ENCODE data around the gene ABI3BP. TPM values are rescaled to one million over a fixed set of nuclear protein-coding genes. Genes with fewer than 3 reads are reported as not detected.

Gene ABI3BP
- total and polyA plus RNA-seq, 11 donors = 7.8 to 96.6 (median 26.4) TPM

- Histone ChIP-seq H3K4me1 (peaks cover 3 to 53% (median 39%) of the 10 kb centered on the region in 12 donors), H3K27ac (peak overlapping the region; percentile 91 to 99 (median 94)), H3K27me3 (peaks cover 0 to 11% (median 0%) of the 10 kb centered on the region in 9 donors), H3K4me3 (peak overlapping the region; percentile 73 to 97 (median 83)), H3K9me3 (no peaks in the 10 kb centered on the region), H3K36me3 (peaks cover 0 to 27% (median 19%) of the 10 kb centered on the region in 9 donors)
- TF ChIP-seq POLR2A (IDR thresholded peaks at IDR 0.05) (no peak), CTCF (IDR thresholded peaks at IDR 0.05) (peak in 2 of 12 donors; percentile 9 to 13)
- 18 to 29% (median 26%) methylated on average over 8 of the region's 8 CpGs for WGBS, 4 donors
- intact Hi-C loops (cut with DNase I) = no loop called here
- ATAC-seq = no peak
- DNase-seq = peak in 2 of 5 donors; percentile 19 to 32
Observed at GRCh38 chr3:100710261-100710968, 282.8 kb downstream of the ABI3BP start.

GRCh38 chr3:100709842-100710260 is 283.4 kb downstream of the ABI3BP start:
- H3K27ac ChIP-seq = peak overlapping the region; percentile 91 to 99 (median 94)
- peak overlapping the region; percentile 73 to 97 (median 83) for H3K4me3 ChIP-seq

GRCh38 chr3:100708989-100709841 is 284.0 kb downstream of the ABI3BP start, which contains the start of gene TFG:
Gene TFG (plus strand): TSS chr3:100709494. CDS start chr3:100713686, 4,192 bp downstream.
- ATAC-seq (peak; percentile 97 to 99 (median 98)), DNase-seq (peak; percentile 97 to 99 (median 98))
- TF ChIP-seq CTCF (IDR thresholded peaks at IDR 0.05) (no peak), POLR2A (IDR thresholded peaks at IDR 0.05) (peak in 1 of 2 donors; percentile 73)
- intact Hi-C loops (cut with DNase I) = loop anchor here in 3 of 10 donors (5.0 to 10.0 kb wide), 3 partner anchors 214 to 892 kb away; partner anchors contain the start of genes TMEM45A (in 2 of the 3), CMSS1 (in 1 of the 3), LNP1 (in 1 of the 3) and TOMM70 (in 1 of the 3)
- WGBS, 4 donors = 1 to 2% (median 1%) methylated on average over 45 to 76 of the region's 76 CpGs
- Histone ChIP-seq H3K9me3 (no peaks in the 10 kb centered on the region), H3K27ac (peak within 1 kb of the TSS; percentile 91 to 99 (median 94)), H3K36me3 (peaks cover 0 to 15% (median 8%) of the 10 kb centered on the region in 9 donors), H3K4me1 (peaks cover 0 to 41% (median 31%) of the 10 kb centered on the region in 12 donors), H3K27me3 (peaks cover 0 to 13% (median 0%) of the 10 kb centered on the region in 9 donors), H3K4me3 (peak within 1 kb of the TSS; percentile 73 to 97 (median 83))

More at GRCh38 chr3:100709842-100710260, 283.4 kb downstream of the ABI3BP start:
- TF ChIP-seq POLR2A (IDR thresholded peaks at IDR 0.05) (no peak), CTCF (IDR thresholded peaks at IDR 0.05) (no peak)
- Histone ChIP-seq H3K36me3 (peaks cover 0 to 21% (median 14%) of the 10 kb centered on the region in 9 donors), H3K4me1 (peaks cover 0 to 47% (median 33%) of the 10 kb centered on the region in 12 donors), H3K9me3 (no peaks in the 10 kb centered on the region), H3K27me3 (peaks cover 0 to 13% (median 0%) of the 10 kb centered on the region in 9 donors)
- ATAC-seq = peak; percentile 4 to 29 (median 14)
- peak in 4 of 5 donors; percentile 29 to 64 (median 34) for DNase-seq
- intact Hi-C loops (cut with DNase I) = loop anchor here in 3 of 10 donors (5.0 to 10.0 kb wide), 3 partner anchors 215 to 893 kb away; partner anchors contain the start of genes TMEM45A (in 2 of the 3), CMSS1 (in 1 of the 3), LNP1 (in 1 of the 3) and TOMM70 (in 1 of the 3)
- WGBS, 4 donors = 1 to 2% (median 1%) methylated on average over 14 to 21 of the region's 23 CpGs
